NCI-H146 (cell line): Measurements from ENCODE around the gene ETFB.

Source experiments
- DNase-seq: peaks from one replicate; lab custom pipeline; 2025; lab: John Stamatoyannopoulos, UW

ETFB gene

GRCh38 chr19:51327066-51328001, 38.9 kb downstream of the ETFB start:
- no peak for DNase-seq

DNA sequence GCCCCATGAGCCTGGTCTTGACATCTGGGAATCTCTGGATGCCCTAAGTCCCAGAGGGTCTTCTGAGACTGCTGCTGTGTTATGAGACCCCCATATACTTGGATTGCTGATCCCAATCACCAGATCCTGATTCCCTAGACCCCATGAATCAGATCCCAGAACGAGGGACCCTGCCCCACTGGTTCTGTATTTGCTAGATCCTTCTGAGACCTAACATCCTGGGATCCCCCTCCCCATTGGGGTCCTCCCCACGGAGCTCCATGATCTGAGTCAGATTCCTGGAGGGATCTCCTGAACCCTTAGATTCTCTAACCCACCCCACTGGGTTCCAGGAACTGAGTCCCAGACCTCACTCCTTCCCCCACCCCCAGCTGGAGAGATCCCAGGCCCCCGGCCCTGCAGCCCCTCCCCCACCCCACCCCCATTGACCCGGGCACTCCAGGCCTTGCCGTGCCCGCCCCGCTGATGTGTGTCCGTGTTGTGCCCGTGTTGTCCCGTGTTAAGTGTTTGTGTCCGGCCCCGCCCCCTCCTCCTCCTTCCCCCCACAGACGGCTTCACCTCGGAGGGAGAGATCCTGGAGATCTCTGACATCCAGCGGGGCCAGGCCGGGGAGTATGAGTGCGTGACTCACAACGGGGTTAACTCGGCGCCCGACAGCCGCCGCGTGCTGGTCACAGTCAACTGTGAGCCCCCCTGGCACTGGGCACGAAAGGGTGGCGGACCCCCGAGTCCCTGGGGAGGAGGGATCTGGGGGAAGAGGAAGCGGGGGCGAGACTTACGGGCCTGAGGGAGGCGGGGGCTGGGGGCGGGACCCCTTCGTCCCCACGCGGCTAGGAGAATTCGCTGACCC, 39.7 kb downstream of the ETFB start:
- DNase-seq, result no peak

DNA sequence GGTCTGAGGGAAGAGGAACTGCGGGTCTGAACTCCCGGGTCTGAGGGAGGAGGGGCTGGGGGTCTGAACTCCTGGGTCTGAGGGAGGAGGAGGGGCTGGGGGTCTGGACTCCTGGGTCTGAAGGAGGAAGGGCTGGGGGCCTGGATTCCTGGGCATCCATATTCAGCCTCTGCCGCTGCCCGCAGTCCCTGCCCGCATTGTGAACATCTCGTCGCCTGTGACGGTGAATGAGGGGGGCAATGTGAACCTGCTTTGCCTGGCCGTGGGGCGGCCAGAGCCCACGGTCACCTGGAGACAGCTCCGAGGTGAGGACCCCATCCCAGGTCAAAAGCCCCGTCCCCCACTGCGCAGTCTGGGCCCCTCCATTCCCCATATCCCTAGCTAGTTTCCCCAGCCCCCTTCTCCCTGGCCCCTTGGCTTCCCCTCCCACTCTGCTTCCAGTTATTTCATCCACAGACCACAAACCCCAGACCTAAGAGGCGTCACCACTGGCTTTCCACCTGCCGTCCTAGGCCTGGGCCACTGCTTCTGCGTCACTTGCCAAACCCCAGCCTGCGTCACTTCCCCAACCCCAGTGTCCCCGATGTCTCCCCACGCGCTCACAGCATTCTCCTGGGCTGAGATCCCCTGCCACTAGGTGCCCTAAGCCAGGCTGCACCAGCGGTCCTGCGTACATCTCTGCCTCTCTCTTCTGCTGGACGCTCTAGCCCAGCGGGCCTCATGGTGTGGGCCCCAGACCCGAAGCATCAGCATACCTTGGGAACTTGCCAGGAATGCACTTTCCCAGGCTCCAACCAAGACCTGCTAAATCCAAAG, 40.8 kb downstream of the ETFB start:
- DNase-seq, result no peak

DNA sequence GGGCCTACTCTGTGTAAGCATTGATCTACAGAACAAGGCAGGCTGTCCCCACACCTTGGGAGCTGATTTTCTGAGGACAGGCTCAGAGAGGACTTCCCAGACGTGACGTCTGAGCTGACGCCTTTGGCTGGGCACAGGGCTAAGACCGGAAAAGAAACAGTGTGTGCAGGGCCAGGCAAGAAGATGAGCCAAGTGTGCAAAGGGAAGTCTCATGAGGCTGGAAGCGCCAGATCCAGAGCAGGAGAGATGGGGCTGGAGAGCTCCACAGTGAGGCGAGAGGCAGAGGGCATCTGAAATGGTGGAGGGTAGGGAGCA, 42.1 kb downstream of the ETFB start:
- no peak for DNase-seq

GRCh38 chr19:51323481-51324166, 42.6 kb downstream of the ETFB start:
- no peak for DNase-seq

DNA sequence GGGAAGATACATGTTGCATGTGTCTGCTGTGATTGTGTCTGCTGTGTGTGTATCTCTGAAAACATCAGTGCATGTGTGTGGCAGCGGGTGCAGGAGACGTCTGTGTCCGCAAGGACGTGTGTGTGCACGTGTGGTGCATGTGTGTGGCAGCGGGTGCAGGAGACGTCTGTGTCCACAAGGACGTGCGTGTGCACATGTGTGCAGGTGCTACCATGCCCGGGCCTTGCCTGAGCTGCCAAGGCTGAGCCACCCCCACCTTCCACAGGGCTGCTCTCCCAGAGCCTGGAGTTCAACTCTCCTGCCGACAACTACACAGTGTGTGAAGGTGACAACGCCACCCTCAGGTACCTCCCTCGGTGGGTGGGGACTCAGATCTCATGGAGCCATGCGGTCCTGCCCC, 44.4 kb downstream of the ETFB start:
- no peak for DNase-seq

DNA sequence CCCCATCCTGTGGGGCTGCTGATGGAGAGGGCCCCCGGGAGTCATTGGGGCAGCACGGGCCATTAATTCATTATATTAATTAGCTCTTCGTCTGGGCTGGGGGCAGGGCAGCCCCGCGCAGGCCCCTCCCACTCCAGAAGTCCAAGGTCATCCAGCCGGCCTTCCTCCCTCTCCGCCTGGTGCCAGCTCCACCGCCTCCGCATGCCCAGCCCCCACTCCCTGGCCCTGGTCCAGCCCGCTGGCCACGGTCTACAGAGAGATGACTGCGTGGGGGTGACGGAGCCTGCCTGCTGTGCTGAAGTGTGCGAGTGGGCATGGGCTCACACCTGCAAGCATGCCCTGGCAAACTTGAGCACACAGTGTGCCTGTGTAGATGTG, 45.9 kb downstream of the ETFB start:
- no peak for DNase-seq

GRCh38 chr19:51319649-51320279, 46.4 kb downstream of the ETFB start:
- no peak for DNase-seq

DNA sequence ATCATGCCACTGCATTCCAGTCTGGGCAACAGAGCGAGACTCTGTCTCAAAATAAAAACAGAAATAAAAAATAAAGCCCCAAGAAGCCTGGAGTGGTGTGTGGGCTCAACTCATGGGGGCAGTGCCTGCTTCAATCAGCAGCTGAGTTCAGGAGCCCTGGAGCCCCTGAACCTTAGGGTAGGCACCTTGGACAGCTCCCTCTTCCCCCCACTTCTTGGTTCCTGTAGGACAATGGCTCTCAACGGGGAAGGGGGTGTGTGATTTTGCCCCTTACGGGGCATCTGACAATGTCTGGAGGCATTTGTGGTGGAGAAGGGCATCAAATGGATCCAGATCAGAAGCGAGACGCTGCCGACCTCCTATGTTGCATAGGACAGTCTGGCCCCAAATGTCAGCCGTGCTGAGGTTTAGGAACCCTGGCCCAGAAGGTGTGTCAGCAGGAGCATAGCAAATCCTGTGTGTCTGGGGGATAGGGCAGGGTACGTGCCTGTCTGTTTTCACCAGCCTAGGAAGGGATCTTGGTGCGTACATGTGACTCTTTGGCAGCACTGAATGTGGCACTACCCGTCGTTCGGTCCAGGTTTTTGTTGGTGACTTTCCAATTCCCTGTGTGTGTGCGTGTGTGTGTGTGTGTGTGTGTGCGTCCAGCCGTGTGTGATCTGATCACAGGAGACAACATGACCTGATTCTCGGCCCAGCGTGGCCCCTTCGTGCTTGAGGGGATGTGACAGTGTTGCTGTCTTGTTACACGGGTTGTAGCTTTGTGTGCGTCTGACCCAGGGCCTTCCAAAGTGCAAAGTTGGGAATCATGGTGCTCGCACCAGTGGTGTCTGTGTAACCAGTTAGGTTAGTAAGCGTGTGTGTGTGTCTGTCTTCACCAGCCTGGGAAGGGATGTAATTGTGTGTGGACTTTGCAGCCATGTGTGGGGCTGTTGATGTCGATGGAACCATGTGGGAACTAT, 47.2 kb downstream of the ETFB start:
- no peak for DNase-seq

DNA sequence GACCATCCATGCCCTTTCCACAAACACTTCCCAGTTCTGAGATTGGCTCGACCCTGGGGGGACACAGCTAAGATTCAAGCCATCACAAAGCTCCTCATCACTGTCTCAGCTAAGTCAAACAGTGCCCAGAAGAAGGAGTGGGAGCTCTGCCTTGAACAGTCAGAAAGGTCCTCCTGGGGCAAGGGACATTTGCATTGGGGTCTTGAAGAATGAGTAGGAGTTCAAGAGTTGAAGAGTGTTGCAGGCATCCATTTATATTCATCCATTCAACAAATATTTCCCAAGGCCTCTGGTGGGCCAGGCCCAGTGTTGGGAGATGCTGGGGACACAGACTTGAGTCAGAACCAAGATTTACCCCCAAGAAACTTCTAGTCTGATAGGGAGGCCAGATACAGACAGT, 48.2 kb downstream of the ETFB start:
- no peak for DNase-seq

DNA sequence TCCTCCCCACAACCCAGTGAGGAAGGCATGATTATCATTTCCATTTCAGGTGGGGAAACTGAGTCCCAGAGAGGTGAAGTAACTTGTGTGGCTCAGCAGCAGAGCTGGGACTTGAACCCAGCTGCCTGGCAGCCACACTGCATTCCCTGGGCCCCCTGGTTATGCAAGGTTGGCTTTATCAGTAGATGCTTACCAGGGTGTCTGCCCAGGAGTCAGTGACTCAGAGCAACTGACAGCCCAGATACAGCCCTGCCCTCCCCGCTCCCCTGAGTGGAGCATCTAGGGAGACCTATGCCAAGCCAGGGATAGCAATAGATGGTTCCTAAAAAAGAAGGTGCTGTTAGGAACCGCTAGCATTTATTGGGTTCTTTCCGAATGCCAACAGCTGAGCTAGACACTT, 48.8 kb downstream of the ETFB start:
- no peak for DNase-seq

DNA sequence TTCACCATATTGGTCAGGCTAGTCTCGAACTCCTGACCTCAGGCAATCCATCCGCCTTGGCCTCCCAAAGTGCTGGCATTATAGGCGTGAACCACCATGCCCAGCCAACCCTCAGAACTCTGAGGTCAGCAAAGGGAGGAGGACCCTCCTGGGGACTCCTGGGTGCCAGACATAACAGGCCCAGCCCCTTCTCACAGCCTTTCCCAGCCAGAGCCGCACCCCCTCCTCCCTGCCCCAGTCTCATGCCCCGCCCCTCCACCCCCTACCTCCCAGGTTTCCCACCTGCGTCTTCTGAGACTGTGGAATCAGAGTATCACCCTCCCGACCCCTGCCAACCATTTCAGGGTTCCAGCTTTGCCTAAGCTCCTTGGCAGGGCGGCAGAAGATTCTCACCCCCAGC, 49.5 kb downstream of the ETFB start:
- no peak for DNase-seq

DNA sequence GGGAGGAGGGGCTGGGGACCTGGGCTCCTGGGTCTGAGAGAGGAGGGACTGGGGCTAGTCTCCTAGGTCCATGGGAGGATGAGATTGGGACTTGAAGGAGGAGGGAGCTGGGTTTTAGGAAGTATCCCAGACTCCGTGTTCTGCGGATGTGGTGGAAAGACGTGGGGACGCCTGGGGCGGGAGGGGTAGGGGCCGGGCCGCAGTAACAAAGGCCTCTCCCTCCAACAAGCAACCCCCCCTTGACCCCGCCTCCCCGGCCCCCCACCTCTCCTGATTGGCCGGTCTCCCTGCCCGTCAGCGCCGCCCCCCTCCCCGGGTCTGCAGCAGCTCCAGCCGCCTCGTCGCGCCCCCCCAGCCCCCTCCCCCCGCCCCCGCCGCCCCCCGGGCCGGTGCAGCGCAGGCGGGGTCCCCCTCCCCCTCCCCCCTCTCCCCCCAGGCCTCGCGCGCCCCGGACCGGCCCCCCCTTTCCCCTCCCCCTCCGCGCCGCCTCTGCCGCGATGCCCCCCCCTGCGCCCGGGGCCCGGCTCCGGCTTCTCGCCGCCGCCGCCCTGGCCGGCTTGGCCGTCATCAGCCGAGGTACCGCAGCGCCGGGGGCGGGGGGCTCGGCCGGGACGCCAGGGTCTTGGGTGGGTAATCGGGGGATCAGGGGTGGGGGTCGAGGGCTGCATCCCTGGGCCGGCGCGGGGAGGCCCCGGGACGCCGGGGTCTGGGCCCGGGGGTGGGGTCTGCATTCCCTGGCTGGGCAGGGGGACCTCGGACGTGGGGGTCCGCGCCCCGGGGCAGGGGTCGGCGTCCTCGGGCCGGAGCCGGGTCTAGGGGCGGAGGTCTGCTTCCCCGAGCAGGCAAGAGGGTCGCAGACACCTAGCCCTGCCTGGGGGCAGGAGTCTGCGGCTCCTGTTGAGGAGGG, 54.6 kb downstream of the ETFB start, which contains the start of gene IGLON5:
IGLON5 (plus strand) TSS at position 294 of the 907 bp plus-strand sequence; CDS start at position 498, 204 bp downstream.
- no peak for DNase-seq

DNA sequence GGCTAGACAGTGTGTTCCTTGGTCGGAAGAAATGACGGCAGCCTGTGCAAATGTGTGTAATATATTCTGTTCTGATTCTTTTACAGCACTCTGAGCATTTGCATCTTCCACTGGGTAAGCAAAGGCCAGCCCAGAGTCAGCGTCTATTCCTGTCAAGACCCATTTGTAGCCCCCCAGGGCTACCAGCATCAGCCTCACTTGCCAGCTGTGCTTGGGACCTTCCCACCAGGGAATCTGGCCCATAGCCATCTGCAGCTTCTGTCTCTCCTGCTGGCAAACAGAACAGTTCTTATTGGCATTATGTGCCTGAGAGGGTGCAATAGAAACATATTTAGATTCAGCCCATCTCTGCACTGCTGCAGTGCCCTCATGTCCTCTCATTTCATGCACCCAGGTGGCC, 60.7 kb downstream of the ETFB start:
- DNase-seq, result no peak

GRCh38 chr19:51301266-51301665, 64.9 kb downstream of the ETFB start:
- no peak for DNase-seq

DNA sequence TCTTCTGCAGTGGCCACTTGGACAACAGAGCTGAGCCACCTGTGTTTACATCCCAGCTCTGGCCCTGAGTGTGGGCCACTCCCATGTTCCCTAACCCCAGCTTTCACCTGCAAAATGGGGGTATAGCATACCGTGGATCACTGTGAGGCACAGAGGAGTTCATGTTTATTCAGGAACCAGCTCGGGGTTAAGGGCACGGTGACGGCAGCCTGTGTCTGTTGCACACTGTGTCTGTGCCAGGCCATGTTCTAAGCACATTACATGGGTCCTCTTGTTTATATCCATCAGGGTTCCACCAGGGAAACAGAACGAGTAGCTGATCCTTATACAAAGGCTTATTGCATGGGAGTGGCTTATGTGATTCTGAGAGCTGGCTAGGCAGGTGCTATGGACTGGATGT, 68.8 kb downstream of the ETFB start:
- DNase-seq, result no peak

- DNase-seq, result no peak
These were observed 69.7 kb downstream of the ETFB start for GRCh38 chr19:51296336-51297093.
